A549 (cell line): ENCODE measurements around the gene CAMTA1. TPM values are rescaled to one million over a fixed set of nuclear protein-coding genes. Genes with fewer than 3 reads are reported as not detected.

Experiments used
- ATAC-seq, 2 experiments: fragments of 200-7000 bp in 1 of 2; fragments of >200 bp in 1 of 2; cut with Nextera tagmentation in 1 of 2; cut with Tn5 transposase in 1 of 2; 3 replicates each; pipeline versions ENCODE4 v1.8.0 to v1.9.1; 2018 to 2020; ENCODE audit warnings: mild to moderate bottlenecking in 1 of 2, moderate library complexity in 1 of 2
- CTCF ChIA-PET: fragments of 300-600 bp; sonication (Branson Sonifier 250); formaldehyde crosslinking; extraction: SDS; loops from one replicate; lab custom pipeline; 2021; ENCODE audit warnings: antibody characterized with exemption, inconsistent platforms; lab: Yijun Ruan, JAX
- POLR2A ChIA-PET: fragments of 350-600 bp; formaldehyde crosslinking; extraction: SDS; loops from one replicate; lab custom pipeline; 2021; ENCODE audit warnings: antibody characterized with exemption, inconsistent platforms; lab: Yijun Ruan, JAX
- DNase-seq, 2 experiments: peaks; one replicate each; pipeline versions ENCODE4 v3.0.0 to v3.0.0-alpha.2; 2011 to 2016; ENCODE audit warnings: low read depth in 1 of 2, low spot score in 1 of 2
- FAIRE-seq: peaks from 2 replicates; lab custom pipeline; 2011; peaks lifted over from hg19 to GRCh38; lab: Jason Lieb, UNC
- H3K27ac ChIP-seq, 2 experiments: fragments of >200 bp; sonication (Bioruptor Twin); formaldehyde crosslinking; 3 replicates each; pipeline ENCODE4 v1.5.1; 2016 to 2017
- H3K4me1 ChIP-seq: fragments of >200 bp; sonication (Bioruptor Twin); formaldehyde crosslinking; 3 replicates; pipeline ENCODE4 v1.6.1; 2016
- H3K4me2 ChIP-seq: fragments of >200 bp; sonication (Bioruptor Twin); formaldehyde crosslinking; 3 replicates; pipeline ENCODE4 v1.6.1; 2016
- H3K4me3 ChIP-seq: fragments of >200 bp; sonication (Bioruptor Twin); formaldehyde crosslinking; 3 replicates; pipeline ENCODE4 v1.5.1; 2016
- H3K9me3 ChIP-seq: fragments of >200 bp; sonication (Bioruptor Twin); formaldehyde crosslinking; 3 replicates; pipeline ENCODE4 v1.6.1; 2016
- BHLHE40 ChIP-seq: IDR thresholded peaks from 2 replicates; pipeline ENCODE4 v1.6.1; 2012; ENCODE audit warnings: low read depth, low read length, inconsistent platforms
- CBX8 ChIP-seq: fragments of 200-600 bp; sonication (generic); IDR thresholded peaks from 2 replicates; pipeline ENCODE4 v1.6.1; 2016
- CEBPB ChIP-seq, 2 experiments: fragments of >200 bp in 1 of 2; sonication (Bioruptor Twin) in 1 of 2; formaldehyde crosslinking in 1 of 2; IDR thresholded peaks; 2 replicates each; pipeline ENCODE4 v1.6.1; 2012 to 2016
- CHD2 ChIP-seq: fragments of 150-350 bp; IDR thresholded peaks from 2 replicates; pipeline ENCODE4 v1.6.1; 2014; ENCODE audit warnings: low read length; ENCODE audit not compliant: partially characterized antibody
- ELK1 ChIP-seq: fragments of 150-350 bp; IDR thresholded peaks from 2 replicates; pipeline ENCODE4 v1.6.1; 2014; ENCODE audit warnings: low read depth, mild to moderate bottlenecking, low read length
- EP300 ChIP-seq, 2 experiments: fragments of >200 bp; sonication (Bioruptor Twin); formaldehyde crosslinking; IDR thresholded peaks; 2 replicates in 1 of 2; 3 replicates in 1 of 2; pipeline ENCODE4 v1.6.1; 2016 to 2017
- ESRRA ChIP-seq: fragments of 150-350 bp; IDR thresholded peaks from 2 replicates; pipeline ENCODE4 v1.6.1; 2014; ENCODE audit warnings: mild to moderate bottlenecking, low read length, borderline replicate concordance
- FOSB ChIP-seq: fragments of 250-450 bp; sonication (Bioruptor Pico); IDR thresholded peaks from 2 replicates; pipeline ENCODE4 v1.5.0; 2020; ENCODE audit warnings: mild to moderate bottlenecking, moderate library complexity
- HDAC2 ChIP-seq: fragments of 200-600 bp; sonication (generic); IDR thresholded peaks from 2 replicates; pipeline ENCODE4 v1.6.1; 2016
- HEYL ChIP-seq: fragments of 250-450 bp; sonication (Bioruptor Pico); IDR thresholded peaks from 2 replicates; pipeline ENCODE4 v1.8.0; 2021; ENCODE audit warnings: mild to moderate bottlenecking, moderate library complexity
- HOXB13 ChIP-seq: fragments of 250-450 bp; sonication (Bioruptor Pico); IDR thresholded peaks from 2 replicates; pipeline ENCODE4 v1.5.0; 2020; ENCODE audit warnings: low read depth, mild to moderate bottlenecking, moderate library complexity
- HOXB5 ChIP-seq: fragments of 250-450 bp; sonication (Bioruptor Pico); IDR thresholded peaks from 2 replicates; pipeline ENCODE4 v1.5.0; 2020; ENCODE audit warnings: mild to moderate bottlenecking, moderate library complexity
- JUN ChIP-seq, 2 experiments: fragments of >200 bp; sonication (Bioruptor Twin); formaldehyde crosslinking; IDR thresholded peaks; 2 replicates in 1 of 2; 3 replicates in 1 of 2; pipeline ENCODE4 v1.6.1; 2016 to 2017
- KDM1A ChIP-seq: fragments of 200-600 bp; sonication (generic); IDR thresholded peaks from 2 replicates; pipeline ENCODE4 v1.6.1; 2016; ENCODE audit warnings: low read depth, mild to moderate bottlenecking
- MYC ChIP-seq: IDR thresholded peaks from 2 replicates; pipeline ENCODE4 v1.6.1; 2012; ENCODE audit warnings: mild to moderate bottlenecking, inconsistent platforms, low read length, improper control_type of control experiment, borderline replicate concordance
- NPAS2 ChIP-seq: fragments of 250-450 bp; sonication (Bioruptor Pico); IDR thresholded peaks from 2 replicates; pipeline ENCODE4 v1.8.0; 2022; ENCODE audit warnings: mild to moderate bottlenecking, moderate library complexity, borderline replicate concordance
- POLR2A ChIP-seq: IDR thresholded peaks from 2 replicates; pipeline ENCODE4 v1.6.1; 2012; ENCODE audit warnings: mild to moderate bottlenecking, low read length
- RAD21 ChIP-seq, 2 experiments: fragments of >200 bp in 1 of 2; sonication (Bioruptor Twin) in 1 of 2; formaldehyde crosslinking in 1 of 2; IDR thresholded peaks in 1 of 2; conservative IDR thresholded peaks in 1 of 2; 2 replicates in 1 of 2; 3 replicates in 1 of 2; pipeline ENCODE4 v1.6.1; 2012 to 2018; ENCODE audit warnings: inconsistent platforms in 1 of 2
- RCOR1 ChIP-seq: fragments of 150-350 bp; IDR thresholded peaks from 2 replicates; pipeline ENCODE4 v1.6.1; 2014; ENCODE audit warnings: antibody characterized with exemption, low read length, low read depth
- SMC3 ChIP-seq: fragments of >200 bp; sonication (Bioruptor Twin); formaldehyde crosslinking; IDR thresholded peaks from 3 replicates; pipeline ENCODE4 v1.6.1; 2018; ENCODE audit warnings: inconsistent platforms
- SREBF2 ChIP-seq: fragments of 450-650 bp; IDR thresholded peaks from 2 replicates; pipeline ENCODE4 v1.6.1; 2014; ENCODE audit warnings: mild to moderate bottlenecking, moderate library complexity
- TFCP2L1 ChIP-seq: fragments of 250-450 bp; sonication (Bioruptor Pico); IDR thresholded peaks from 2 replicates; pipeline ENCODE4 v1.5.0; 2021; ENCODE audit warnings: mild to moderate bottlenecking
- TP53 ChIP-seq: fragments of 250-450 bp; sonication (Bioruptor Pico); IDR thresholded peaks from 2 replicates; pipeline ENCODE4 v1.5.0; 2021; ENCODE audit warnings: mild to moderate bottlenecking, moderate library complexity
- USF2 ChIP-seq: fragments of 450-650 bp; IDR thresholded peaks from 2 replicates; pipeline ENCODE4 v1.6.1; 2014; ENCODE audit warnings: antibody characterized with exemption
- ZNF302 ChIP-seq: fragments of 250-450 bp; sonication (Bioruptor Pico); IDR thresholded peaks from 2 replicates; pipeline ENCODE4 v1.9.0; 2021; ENCODE audit warnings: inconsistent platforms, mild to moderate bottlenecking, moderate library complexity
- ZSCAN20 ChIP-seq: fragments of 250-450 bp; sonication (Bioruptor Pico); IDR thresholded peaks from 2 replicates; pipeline ENCODE4 v1.8.0; 2022; ENCODE audit warnings: mild to moderate bottlenecking, moderate library complexity
- WGBS: methylation state at CpG from one replicate; pipeline ENCODE4 v1.1.6; 2017; ENCODE audit errors: missing lambda C conversion rate; 5-methylcytosine and 5-hydroxymethylcytosine counted together
- polyA plus RNA-seq, 4 experiments: library from polyadenylated mRNA; depleted of rRNA in 3 of 4; stranded (reverse); fragments of >200 nt; fragmentation: RNase III in 1 of 4; extraction: RNeasy Plus Mini Kit Qiagen cat#74134 plus additional on column Dnase treatment in 1 of 4; gene quantifications; 2 replicates in 3 of 4; 3 replicates in 1 of 4; pipeline ENCODE4 v1.2.3, GENCODE V29; 2011 to 2017
- TF ChIP-seq, protein P1 (sequence below): fragments of 200-600 bp; sonication (generic); IDR thresholded peaks from 2 replicates; pipeline ENCODE4 v1.6.1; 2016; ENCODE audit warnings: antibody characterized with exemption, mild to moderate bottlenecking, moderate library complexity
- TF ChIP-seq, protein P2 (sequence below): fragments of >200 bp; sonication (Bioruptor Twin); formaldehyde crosslinking; IDR thresholded peaks from 3 replicates; pipeline ENCODE4 v1.5.1; 2016
- TF ChIP-seq, protein P3 (sequence below): fragments of >200 bp; sonication (Bioruptor Twin); formaldehyde crosslinking; IDR thresholded peaks from 2 replicates; pipeline ENCODE4 v1.6.1; 2016
- TF ChIP-seq, protein P4 (sequence below): fragments of 250-450 bp; sonication (Bioruptor Pico); IDR thresholded peaks from 2 replicates; pipeline ENCODE4 v1.5.0; 2020; ENCODE audit warnings: low read depth, mild to moderate bottlenecking, moderate library complexity

The CAMTA1 gene
- polyA plus RNA-seq, 2 of the 4 experiments (the other 2 are of a cell fraction) = 58.8 to 75.0 TPM

GRCh38 chr1:7572654-7573152 lies 787.4 kb downstream of the CAMTA1 start:
- DNase-seq (no peak), ATAC-seq (no peak), FAIRE-seq (no peak)
- Histone ChIP-seq H3K27ac (no peak overlapping the region), H3K4me1 (no peaks in the 10 kb centered on the region)
- no peak for TF ChIP-seq EP300 (IDR thresholded peaks at IDR 0.05)
- no peak for TF ChIP-seq RAD21 (conservative IDR thresholded peaks at IDR 0.05 in 1 of 2, IDR thresholded peaks at IDR 0.05 in 1 of 2)
- no peak for TF ChIP-seq HDAC2
- no peak for TF ChIP-seq JUN (IDR thresholded peaks at IDR 0.05)
- no peak for TF ChIP-seq SREBF2
- TF ChIP-seq TFCP2L1 (CRISPR knock-in tag) = no peak
- no peak for TF ChIP-seq BHLHE40
- TF ChIP-seq, protein P1, sequence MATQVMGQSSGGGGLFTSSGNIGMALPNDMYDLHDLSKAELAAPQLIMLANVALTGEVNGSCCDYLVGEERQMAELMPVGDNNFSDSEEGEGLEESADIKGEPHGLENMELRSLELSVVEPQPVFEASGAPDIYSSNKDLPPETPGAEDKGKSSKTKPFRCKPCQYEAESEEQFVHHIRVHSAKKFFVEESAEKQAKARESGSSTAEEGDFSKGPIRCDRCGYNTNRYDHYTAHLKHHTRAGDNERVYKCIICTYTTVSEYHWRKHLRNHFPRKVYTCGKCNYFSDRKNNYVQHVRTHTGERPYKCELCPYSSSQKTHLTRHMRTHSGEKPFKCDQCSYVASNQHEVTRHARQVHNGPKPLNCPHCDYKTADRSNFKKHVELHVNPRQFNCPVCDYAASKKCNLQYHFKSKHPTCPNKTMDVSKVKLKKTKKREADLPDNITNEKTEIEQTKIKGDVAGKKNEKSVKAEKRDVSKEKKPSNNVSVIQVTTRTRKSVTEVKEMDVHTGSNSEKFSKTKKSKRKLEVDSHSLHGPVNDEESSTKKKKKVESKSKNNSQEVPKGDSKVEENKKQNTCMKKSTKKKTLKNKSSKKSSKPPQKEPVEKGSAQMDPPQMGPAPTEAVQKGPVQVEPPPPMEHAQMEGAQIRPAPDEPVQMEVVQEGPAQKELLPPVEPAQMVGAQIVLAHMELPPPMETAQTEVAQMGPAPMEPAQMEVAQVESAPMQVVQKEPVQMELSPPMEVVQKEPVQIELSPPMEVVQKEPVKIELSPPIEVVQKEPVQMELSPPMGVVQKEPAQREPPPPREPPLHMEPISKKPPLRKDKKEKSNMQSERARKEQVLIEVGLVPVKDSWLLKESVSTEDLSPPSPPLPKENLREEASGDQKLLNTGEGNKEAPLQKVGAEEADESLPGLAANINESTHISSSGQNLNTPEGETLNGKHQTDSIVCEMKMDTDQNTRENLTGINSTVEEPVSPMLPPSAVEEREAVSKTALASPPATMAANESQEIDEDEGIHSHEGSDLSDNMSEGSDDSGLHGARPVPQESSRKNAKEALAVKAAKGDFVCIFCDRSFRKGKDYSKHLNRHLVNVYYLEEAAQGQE = no peak
- no peak for TF ChIP-seq ESRRA
- TF ChIP-seq, protein P2, sequence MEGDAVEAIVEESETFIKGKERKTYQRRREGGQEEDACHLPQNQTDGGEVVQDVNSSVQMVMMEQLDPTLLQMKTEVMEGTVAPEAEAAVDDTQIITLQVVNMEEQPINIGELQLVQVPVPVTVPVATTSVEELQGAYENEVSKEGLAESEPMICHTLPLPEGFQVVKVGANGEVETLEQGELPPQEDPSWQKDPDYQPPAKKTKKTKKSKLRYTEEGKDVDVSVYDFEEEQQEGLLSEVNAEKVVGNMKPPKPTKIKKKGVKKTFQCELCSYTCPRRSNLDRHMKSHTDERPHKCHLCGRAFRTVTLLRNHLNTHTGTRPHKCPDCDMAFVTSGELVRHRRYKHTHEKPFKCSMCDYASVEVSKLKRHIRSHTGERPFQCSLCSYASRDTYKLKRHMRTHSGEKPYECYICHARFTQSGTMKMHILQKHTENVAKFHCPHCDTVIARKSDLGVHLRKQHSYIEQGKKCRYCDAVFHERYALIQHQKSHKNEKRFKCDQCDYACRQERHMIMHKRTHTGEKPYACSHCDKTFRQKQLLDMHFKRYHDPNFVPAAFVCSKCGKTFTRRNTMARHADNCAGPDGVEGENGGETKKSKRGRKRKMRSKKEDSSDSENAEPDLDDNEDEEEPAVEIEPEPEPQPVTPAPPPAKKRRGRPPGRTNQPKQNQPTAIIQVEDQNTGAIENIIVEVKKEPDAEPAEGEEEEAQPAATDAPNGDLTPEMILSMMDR = no peak
- TF ChIP-seq, protein P3, sequence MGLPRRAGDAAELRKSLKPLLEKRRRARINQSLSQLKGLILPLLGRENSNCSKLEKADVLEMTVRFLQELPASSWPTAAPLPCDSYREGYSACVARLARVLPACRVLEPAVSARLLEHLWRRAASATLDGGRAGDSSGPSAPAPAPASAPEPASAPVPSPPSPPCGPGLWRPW = no peak
- TF ChIP-seq SMC3 = no peak
- TF ChIP-seq, all 56 proteins: peak for 0
- no peak overlapping the region for H3K4me2 ChIP-seq
- ChIA-PET POLR2A (no interaction called here), CTCF (no interaction called here)
- WGBS = 82% methylated on average over 5 of the region's 5 CpGs
- no peak overlapping the region for H3K4me3 ChIP-seq
- no peaks in the 10 kb centered on the region for H3K9me3 ChIP-seq

- ATAC-seq = no peak
- WGBS = 90% methylated on average over 8 of the region's 12 CpGs
Observed at GRCh38 chr1:7573481-7573880, 788.2 kb downstream of the CAMTA1 start.

More at GRCh38 chr1:7573481-7573880, 788.2 kb downstream of the CAMTA1 start:
- no peak overlapping the region for H3K4me2 ChIP-seq
- ChIA-PET CTCF (no interaction called here), POLR2A (no interaction called here)
- H3K4me1 ChIP-seq = no peaks in the 10 kb centered on the region
- no peak for DNase-seq
- no peak overlapping the region for H3K27ac ChIP-seq
- no peak overlapping the region for H3K4me3 ChIP-seq
- TF ChIP-seq ELK1 = no peak
- TF ChIP-seq ZNF302 (CRISPR knock-in tag) = no peak
- no peak for TF ChIP-seq CEBPB (IDR thresholded peaks at IDR 0.05)
- TF ChIP-seq HOXB5 (CRISPR knock-in tag) = no peak
- TF ChIP-seq TFCP2L1 (CRISPR knock-in tag) = no peak
- no peak for TF ChIP-seq CHD2
- no peak for TF ChIP-seq POLR2A
- no peak for TF ChIP-seq ZSCAN20 (CRISPR knock-in tag)
- no peak for TF ChIP-seq RCOR1
- no peak for TF ChIP-seq HEYL (CRISPR knock-in tag)
- TF ChIP-seq NPAS2 (CRISPR knock-in tag) = no peak
- TF ChIP-seq, protein P4, sequence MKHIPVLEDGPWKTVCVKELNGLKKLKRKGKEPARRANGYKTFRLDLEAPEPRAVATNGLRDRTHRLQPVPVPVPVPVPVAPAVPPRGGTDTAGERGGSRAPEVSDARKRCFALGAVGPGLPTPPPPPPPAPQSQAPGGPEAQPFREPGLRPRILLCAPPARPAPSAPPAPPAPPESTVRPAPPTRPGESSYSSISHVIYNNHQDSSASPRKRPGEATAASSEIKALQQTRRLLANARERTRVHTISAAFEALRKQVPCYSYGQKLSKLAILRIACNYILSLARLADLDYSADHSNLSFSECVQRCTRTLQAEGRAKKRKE = no peak
- TF ChIP-seq USF2 = no peak
- no peak for TF ChIP-seq HOXB13
- TF ChIP-seq FOSB (CRISPR knock-in tag) = no peak
- no peak for TF ChIP-seq TP53 (CRISPR knock-in tag)
- no peak for TF ChIP-seq KDM1A
- no peak for TF ChIP-seq CBX8
- TF ChIP-seq MYC = no peak
- TF ChIP-seq, all 56 proteins: peak for 0
- no peak for FAIRE-seq
- H3K9me3 ChIP-seq = no peaks in the 10 kb centered on the region
